Measurements from ENCODE around the gene NCS1. TPM values are rescaled to one million over a fixed set of nuclear protein-coding genes. Genes with fewer than 3 reads are reported as not detected.

NCS1 gene
- total and polyA plus RNA-seq, 2 of the 8 experiments (the other 6 are each of a cell fraction or from before 2014, with no cell fraction given): 34.7 to 47.6 TPM

GRCh38 chr9:130137081-130137640 lies 35.0 kb upstream of the NCS1 start (continued):
- TF ChIP-seq CTBP2 (IDR thresholded peaks at IDR 0.05; ENCODE audit: borderline replicate concordance, insufficient read depth, insufficient read length, low read length) (no peak), CREB1 (IDR thresholded peaks at IDR 0.05) (no peak), RNF2 (IDR thresholded peaks at IDR 0.05; ENCODE audit: borderline replicate concordance, low read depth, low read length, missing control alignments, poor library complexity, severe bottlenecking) (no peak), HDAC2 (IDR thresholded peaks at IDR 0.05; ENCODE audit: borderline replicate concordance in 1 of 2, low read depth in 2 of 2, low read length in 2 of 2) (no peak), SUZ12 (IDR thresholded peaks at IDR 0.05; ENCODE audit: low read length) (no peak)
- TF ChIP-seq, protein P1, sequence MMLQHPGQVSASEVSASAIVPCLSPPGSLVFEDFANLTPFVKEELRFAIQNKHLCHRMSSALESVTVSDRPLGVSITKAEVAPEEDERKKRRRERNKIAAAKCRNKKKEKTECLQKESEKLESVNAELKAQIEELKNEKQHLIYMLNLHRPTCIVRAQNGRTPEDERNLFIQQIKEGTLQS (IDR thresholded peaks at IDR 0.05; ENCODE audit: insufficient read depth, low read depth, low read length): no peak

Measured in H1 (cell line).